DND-41 (cell line): Measurements from ENCODE around the gene MMD2.
"Not testable (repeated sequence)": the region's sequence is repeated elsewhere in the genome, so short reads cannot be mapped to it uniquely, and the experiment has no call there.

Source experiments
- ATAC-seq: fragments of 200-7000 bp; cut with Tn5 transposase; 3 replicates; pipeline ENCODE4 v1.9.1; 2021; ENCODE audit warnings: low read depth; ENCODE audit not compliant: insufficient read depth
- DNase-seq: peaks from one replicate; pipeline ENCODE4 v3.0.0-alpha.2; 2020
- H2AFZ ChIP-seq: 2 replicates; pipeline ENCODE4 v1.6.0; 2012; ENCODE audit warnings: low read depth, low read length
- H3K27ac ChIP-seq: 2 replicates; pipeline ENCODE4 v1.5.1; 2012; ENCODE audit warnings: low read length, inconsistent platforms
- H3K27me3 ChIP-seq: fragments of 200-600 bp; sonication (generic); 2 replicates; pipeline ENCODE4 v1.6.0; 2012; ENCODE audit warnings: low read length, mild to moderate bottlenecking, inconsistent platforms; ENCODE audit not compliant: insufficient read depth, poor library complexity
- H3K36me3 ChIP-seq: 2 replicates; pipeline ENCODE4 v1.5.1; 2012; ENCODE audit warnings: low read length, inconsistent platforms; ENCODE audit not compliant: insufficient read depth
- H3K4me1 ChIP-seq: 2 replicates; pipeline ENCODE4 v1.5.1; 2012; ENCODE audit warnings: mild to moderate bottlenecking, low read length; ENCODE audit not compliant: insufficient read depth
- H3K4me2 ChIP-seq: 2 replicates; pipeline ENCODE4 v1.6.0; 2012; ENCODE audit warnings: mild to moderate bottlenecking, moderate library complexity, low read length, inconsistent platforms; ENCODE audit not compliant: insufficient read depth
- H3K4me3 ChIP-seq, 2 experiments: fragments of 200-600 bp in 1 of 2; shearing (Covaris generic) in 1 of 2; 2 replicates each; pipeline ENCODE4 v1.5.1; 2012 to 2016; ENCODE audit warnings: inconsistent platforms in 2 of 2, low read length in 2 of 2, mild to moderate bottlenecking in 2 of 2, low read depth in 1 of 2, moderate library complexity in 1 of 2
- H3K79me2 ChIP-seq: 2 replicates; pipeline ENCODE4 v1.6.0; 2012; ENCODE audit warnings: low read length, inconsistent platforms; ENCODE audit not compliant: insufficient read depth
- H3K9ac ChIP-seq: 2 replicates; pipeline ENCODE4 v1.6.0; 2012; ENCODE audit warnings: low read depth, mild to moderate bottlenecking, inconsistent platforms, low read length, moderate library complexity
- H3K9me3 ChIP-seq: 2 replicates; pipeline ENCODE4 v1.5.1; 2012; ENCODE audit warnings: low read length, moderate library complexity, mild to moderate bottlenecking, inconsistent platforms; ENCODE audit not compliant: insufficient read depth, severe bottlenecking
- H4K20me1 ChIP-seq: 2 replicates; pipeline ENCODE4 v1.6.0; 2012; ENCODE audit warnings: low read length; ENCODE audit not compliant: insufficient read depth
- CTCF ChIP-seq: IDR thresholded peaks from 2 replicates; pipeline ENCODE4 v1.5.1; 2012; ENCODE audit warnings: borderline replicate concordance, low read length, moderate library complexity, mild to moderate bottlenecking; ENCODE audit not compliant: poor library complexity, severe bottlenecking; ENCODE audit errors: extremely low read depth
- EZH2 ChIP-seq: IDR thresholded peaks from 3 replicates; pipeline ENCODE4 v1.6.1; 2012; ENCODE audit warnings: borderline replicate concordance, low read depth, mild to moderate bottlenecking, moderate library complexity, low read length, inconsistent platforms; ENCODE audit not compliant: severe bottlenecking

MMD2 gene

GRCh38 chr7:4894482-4894881 is 64.5 kb downstream of the MMD2 start:
- Histone ChIP-seq H3K4me1 (no peaks in the 10 kb centered on the region), H2AFZ (no peak overlapping the region), H3K4me3 (no peak overlapping the region), H3K4me2 (no peak overlapping the region), H3K27me3 (no peaks in the 10 kb centered on the region), H3K79me2 (no peaks in the 10 kb centered on the region), H3K36me3 (no peaks in the 10 kb centered on the region), H3K27ac (no peak overlapping the region), H3K9me3 (no peaks in the 10 kb centered on the region), H3K9ac (no peak overlapping the region), H4K20me1 (no peaks in the 10 kb centered on the region)
- DNase-seq = no peak
- ATAC-seq = no peak
- TF ChIP-seq EZH2 (no peak), CTCF (no peak)

GRCh38 chr7:4893929-4894475 is 65.0 kb downstream of the MMD2 start:
- H3K9me3 ChIP-seq = no peaks in the 10 kb centered on the region
- DNase-seq = no peak

GRCh38 chr7:4893188-4893587 is 65.8 kb downstream of the MMD2 start:
- not testable (repeated sequence) for H3K79me2 ChIP-seq, DNase-seq, H3K4me3 ChIP-seq, H3K27me3 ChIP-seq, H3K9ac ChIP-seq, H3K27ac ChIP-seq, H3K4me1 ChIP-seq, H3K4me2 ChIP-seq, H3K9me3 ChIP-seq, H2AFZ ChIP-seq, H4K20me1 ChIP-seq, H3K36me3 ChIP-seq, ATAC-seq

More at GRCh38 chr7:4893929-4894475, 65.0 kb downstream of the MMD2 start:
- Histone ChIP-seq H3K9ac (no peak overlapping the region), H3K79me2 (no peaks in the 10 kb centered on the region), H4K20me1 (no peaks in the 10 kb centered on the region), H3K36me3 (no peaks in the 10 kb centered on the region), H3K27me3 (no peaks in the 10 kb centered on the region), H3K4me1 (no peaks in the 10 kb centered on the region), H3K27ac (no peak overlapping the region), H3K4me3 (no peak overlapping the region), H3K4me2 (no peak overlapping the region), H2AFZ (no peak overlapping the region)
- ATAC-seq = no peak
- TF ChIP-seq CTCF (no peak), EZH2 (no peak)

- not testable (repeated sequence) for ATAC-seq, H3K4me3 ChIP-seq, H3K27me3 ChIP-seq
Measured at GRCh38 chr7:4891522-4891921, 67.5 kb downstream of the MMD2 start.

More at GRCh38 chr7:4891522-4891921, 67.5 kb downstream of the MMD2 start:
- H3K36me3 ChIP-seq, H4K20me1 ChIP-seq, H2AFZ ChIP-seq, H3K4me2 ChIP-seq, H3K9ac ChIP-seq, H3K79me2 ChIP-seq, DNase-seq, H3K9me3 ChIP-seq, H3K27ac ChIP-seq, H3K4me1 ChIP-seq: not testable (repeated sequence)
